Stimulated activated naive CD8-positive, alpha-beta T cell treated with anti-CD3 and anti-CD28 coated beads, Interleukin-15, Interleukin-2, amounts not matched to agents 100 ng/mL and 50 ng/mL, for 24 hours (primary cell): ENCODE measurements around the gene NFE2L1.

Experiments used
- H3K27ac Mint-ChIP-seq: one replicate; pipeline ENCODE4 v1.8.0; 2021; ENCODE audit warnings: mild to moderate bottlenecking, mixed read lengths
- H3K27me3 Mint-ChIP-seq: one replicate; pipeline ENCODE4 v1.8.0; 2021; ENCODE audit warnings: mixed read lengths
- H3K36me3 Mint-ChIP-seq: one replicate; pipeline ENCODE4 v1.8.0; 2021; ENCODE audit warnings: low read depth, mixed read lengths
- H3K4me1 Mint-ChIP-seq: one replicate; pipeline ENCODE4 v1.8.0; 2021; ENCODE audit warnings: low read depth, mixed read lengths
- H3K4me3 Mint-ChIP-seq: one replicate; pipeline ENCODE4 v1.8.0; 2021; ENCODE audit warnings: mild to moderate bottlenecking, mixed read lengths
- H3K9me3 Mint-ChIP-seq: one replicate; pipeline ENCODE4 v1.8.0; 2021; ENCODE audit warnings: mixed read lengths

Gene NFE2L1

DNA sequence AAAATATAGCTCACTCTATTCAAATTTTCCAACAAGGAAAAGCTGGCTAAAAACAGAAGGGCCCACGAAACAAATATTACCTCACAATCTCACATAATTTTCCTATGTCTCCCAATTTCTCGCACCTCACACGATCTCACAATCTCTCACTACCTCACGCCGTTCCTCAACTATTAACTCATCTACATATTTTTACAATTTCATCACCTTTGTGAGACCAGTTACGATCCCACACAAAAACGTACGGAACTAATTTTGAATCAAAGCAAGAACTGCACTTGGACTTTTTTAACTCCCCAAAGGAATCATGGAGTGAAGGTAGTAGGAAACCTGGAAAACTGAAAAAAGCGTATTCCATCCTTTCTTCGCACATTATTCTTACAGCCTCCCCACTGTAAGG is 52.0 kb downstream of the NFE2L1 start:
- Mint-ChIP-seq H3K27me3 (no peaks in the 10 kb centered on the region), H3K36me3 (peaks cover 3% of the 10 kb centered on the region), H3K4me1 (peaks cover 58% of the 10 kb centered on the region), H3K4me3 (peak overlapping the region; percentile 97), H3K9me3 (peaks cover 9% of the 10 kb centered on the region), H3K27ac (peak overlapping the region; percentile 3)

DNA sequence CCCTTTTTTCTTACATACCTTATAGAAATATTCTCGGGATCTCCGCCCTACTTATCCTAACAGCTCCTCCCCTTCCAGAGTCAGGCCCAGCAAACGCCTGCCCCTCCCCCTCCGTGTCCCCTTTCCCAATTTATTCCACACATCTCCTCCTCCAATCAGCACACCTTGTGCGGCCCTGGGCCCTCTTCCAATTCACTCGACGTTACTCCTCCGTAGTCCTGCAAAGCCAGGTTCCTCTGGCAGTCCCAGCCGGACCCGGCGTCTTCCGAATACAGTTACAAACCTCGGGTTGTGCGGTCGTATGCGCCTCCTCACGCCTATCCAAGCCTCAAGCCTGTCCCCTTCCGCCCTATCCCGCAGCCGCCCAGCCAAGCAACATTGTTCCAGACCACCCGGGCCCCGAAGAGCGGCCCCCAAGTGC is 52.4 kb downstream of the NFE2L1 start:
- Mint-ChIP-seq H3K36me3 (peaks cover 1% of the 10 kb centered on the region), H3K4me1 (peaks cover 58% of the 10 kb centered on the region), H3K27me3 (no peaks in the 10 kb centered on the region), H3K9me3 (peaks cover 9% of the 10 kb centered on the region), H3K27ac (peak overlapping the region; percentile 91), H3K4me3 (peak overlapping the region; percentile 97)

DNA sequence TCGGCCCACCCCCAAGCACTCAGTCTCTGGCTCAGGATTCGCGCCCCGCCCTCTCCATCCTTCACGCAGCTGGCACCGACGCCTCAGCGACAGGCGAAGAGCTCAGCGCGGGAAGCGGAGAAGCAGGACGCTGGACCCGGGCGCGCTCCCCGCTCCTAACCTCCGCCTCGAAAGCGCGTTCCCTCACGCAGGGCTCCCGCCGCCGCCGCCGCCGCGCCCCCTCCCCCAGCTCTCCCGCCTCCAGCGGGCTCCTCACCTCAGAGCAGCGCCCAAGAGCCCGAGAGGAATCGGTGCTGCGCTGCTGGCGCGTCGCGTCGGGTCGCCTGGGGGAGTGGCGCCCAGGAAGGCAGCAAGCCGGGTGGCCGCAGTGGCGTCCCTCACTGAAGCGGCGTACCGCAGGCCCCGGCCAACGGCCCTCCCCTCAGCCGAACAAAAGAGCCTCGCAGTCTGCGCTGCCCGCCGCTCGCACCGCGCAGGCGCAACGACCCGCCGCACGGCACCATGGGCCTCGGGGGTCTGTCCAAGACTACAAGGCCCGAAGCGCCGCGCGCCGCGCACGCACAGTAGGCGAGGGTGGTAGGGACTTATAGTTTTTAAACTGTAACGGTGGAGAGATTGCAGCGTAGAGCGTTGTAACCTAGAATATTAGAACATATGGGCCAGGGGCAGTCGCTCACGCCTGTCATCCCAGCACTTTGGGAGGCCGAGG is 53.0 kb downstream of the NFE2L1 start, which contains the start of gene CBX1:
CBX1 (minus strand) TSS at position 467 of the 709 bp plus-strand sequence. CDS start 24,474 bp downstream, outside the sequence.
- H3K9me3 Mint-ChIP-seq = peaks cover 9% of the 10 kb centered on the region
- H3K4me3 Mint-ChIP-seq = peak within 1 kb of the TSS; percentile 97
- no peaks in the 10 kb centered on the region for H3K36me3 Mint-ChIP-seq
- peak within 1 kb of the TSS; percentile 91 for H3K27ac Mint-ChIP-seq
- H3K27me3 Mint-ChIP-seq = no peaks in the 10 kb centered on the region
- H3K4me1 Mint-ChIP-seq = peaks cover 55% of the 10 kb centered on the region

DNA sequence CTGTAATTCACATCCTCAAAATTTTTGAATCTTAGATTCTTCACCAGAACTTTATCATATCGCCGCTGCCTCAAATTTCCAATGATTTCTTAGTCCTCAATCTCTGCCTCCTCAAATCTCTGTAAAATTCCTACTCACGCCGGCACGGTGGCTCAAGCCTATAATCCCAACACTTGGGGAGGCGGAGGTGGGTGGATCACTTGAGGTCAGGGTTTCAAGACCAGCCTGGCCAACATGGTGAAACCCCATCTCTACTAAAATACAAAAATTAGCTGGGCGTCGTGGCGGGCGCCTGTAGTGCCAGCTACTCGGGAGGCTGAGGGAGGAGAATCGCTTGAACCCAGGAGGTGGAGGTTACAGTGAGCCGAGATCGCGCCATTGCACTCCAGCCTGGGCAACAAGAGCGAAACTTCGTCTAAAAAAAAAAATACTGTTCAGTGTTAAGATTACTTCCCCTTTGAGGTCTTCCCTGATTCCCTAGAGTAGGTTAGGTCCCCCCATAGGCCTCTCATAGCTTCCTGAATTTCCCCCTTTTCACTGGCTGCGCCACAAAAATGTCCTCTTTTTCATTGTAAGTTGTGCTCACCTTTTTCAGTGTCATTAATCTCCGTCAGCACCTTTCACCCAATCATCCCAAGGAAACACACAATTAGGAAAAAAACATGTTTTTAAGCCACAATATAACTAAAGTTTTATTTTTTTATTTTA is 54.0 kb downstream of the NFE2L1 start:
- H3K27me3 Mint-ChIP-seq = no peaks in the 10 kb centered on the region
- no peaks in the 10 kb centered on the region for H3K36me3 Mint-ChIP-seq
- peaks cover 9% of the 10 kb centered on the region for H3K9me3 Mint-ChIP-seq
- peak overlapping the region; percentile 97 for H3K4me3 Mint-ChIP-seq
- H3K27ac Mint-ChIP-seq = peak overlapping the region; percentile 80
- H3K4me1 Mint-ChIP-seq = peaks cover 58% of the 10 kb centered on the region

DNA sequence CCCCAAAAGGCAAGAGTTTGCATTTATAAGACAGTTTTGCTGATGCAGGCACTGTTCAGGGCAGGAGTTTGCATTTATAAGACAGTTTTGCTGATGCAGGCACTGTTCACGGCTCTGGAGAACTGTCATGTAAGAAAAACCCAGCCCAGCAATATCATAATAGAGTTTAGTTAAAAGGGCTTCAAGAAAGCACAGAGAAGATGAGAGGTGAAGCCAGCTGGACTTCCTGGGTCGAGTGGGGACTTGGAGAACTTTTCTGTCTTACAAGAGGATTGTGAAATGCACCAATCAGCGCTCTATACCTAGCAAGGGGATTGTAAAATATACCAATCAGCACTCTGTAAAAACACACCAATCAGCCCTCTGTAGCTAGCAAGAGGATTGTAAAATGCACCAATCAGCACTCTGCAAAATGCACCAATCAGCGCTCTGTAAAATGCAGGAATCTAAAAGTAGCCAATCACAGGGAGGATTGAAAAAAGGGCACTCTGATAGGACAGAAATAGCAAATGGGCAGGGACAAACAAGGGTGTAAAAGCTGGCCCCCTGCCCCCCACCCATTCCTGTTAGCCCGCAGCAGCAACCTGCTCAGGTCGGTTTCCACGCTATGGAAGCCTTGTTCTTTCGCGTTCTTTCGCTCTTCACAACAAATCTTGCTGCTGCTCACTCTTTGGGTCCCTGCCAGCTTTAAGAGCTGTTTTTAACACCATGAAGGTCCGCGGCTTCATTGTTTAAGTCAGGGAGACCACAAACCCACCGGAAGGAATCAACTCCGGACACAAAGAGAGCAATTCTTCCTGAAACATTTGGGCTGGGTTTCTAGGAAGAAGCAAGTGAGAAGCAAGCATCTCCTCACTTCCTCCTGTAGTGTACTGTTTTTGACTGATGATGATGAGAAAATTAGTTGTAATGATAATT is 54.9 kb downstream of the NFE2L1 start:
- peak overlapping the region; percentile 48 for H3K4me3 Mint-ChIP-seq
- H3K27ac Mint-ChIP-seq = peak overlapping the region; percentile 63
- peaks cover 9% of the 10 kb centered on the region for H3K9me3 Mint-ChIP-seq
- no peaks in the 10 kb centered on the region for H3K36me3 Mint-ChIP-seq
- H3K4me1 Mint-ChIP-seq = peaks cover 56% of the 10 kb centered on the region
- no peaks in the 10 kb centered on the region for H3K27me3 Mint-ChIP-seq

DNA sequence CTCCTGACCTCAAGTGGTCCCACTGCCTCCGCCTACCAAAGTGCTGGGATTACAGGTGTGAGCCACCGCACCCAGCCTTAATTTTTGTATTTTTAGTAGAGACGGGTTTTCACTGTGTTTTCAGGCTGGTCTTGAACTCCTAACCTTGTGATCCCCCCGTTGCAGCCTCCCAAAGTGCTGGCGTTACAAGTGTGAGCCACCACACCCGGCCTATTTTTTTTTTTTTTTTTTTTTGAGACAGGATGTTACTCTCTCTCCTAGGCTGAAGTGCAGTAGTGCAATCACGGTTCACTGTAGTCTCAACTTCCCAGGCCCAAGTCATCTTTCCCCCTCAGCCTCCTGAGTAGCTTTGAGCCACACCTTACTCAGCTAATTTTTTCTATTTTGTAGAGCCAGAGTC is 56.3 kb downstream of the NFE2L1 start:
- H3K9me3 Mint-ChIP-seq = peaks cover 9% of the 10 kb centered on the region
- peak overlapping the region; percentile 34 for H3K4me3 Mint-ChIP-seq
- no peaks in the 10 kb centered on the region for H3K27me3 Mint-ChIP-seq
- no peak overlapping the region for H3K27ac Mint-ChIP-seq
- peaks cover 65% of the 10 kb centered on the region for H3K4me1 Mint-ChIP-seq
- H3K36me3 Mint-ChIP-seq = no peaks in the 10 kb centered on the region

DNA sequence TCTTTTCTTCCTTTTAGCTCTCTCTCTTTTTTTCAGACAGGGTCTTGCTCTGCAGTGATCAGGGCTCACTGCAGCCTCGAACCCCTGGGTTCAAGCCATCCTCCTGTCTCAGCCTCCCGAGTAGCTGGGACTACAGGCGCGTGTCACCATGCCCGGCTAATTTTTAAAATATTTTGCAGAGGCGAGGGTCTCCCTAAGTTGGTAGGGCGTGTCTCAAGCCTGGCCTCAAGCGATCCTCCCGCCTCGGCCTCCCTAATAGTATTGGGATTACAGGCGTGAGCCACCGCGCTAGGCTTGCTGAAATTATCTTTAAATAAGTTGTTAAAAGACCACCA is 58.6 kb downstream of the NFE2L1 start:
- Mint-ChIP-seq H3K27me3 (no peaks in the 10 kb centered on the region), H3K9me3 (peaks cover 9% of the 10 kb centered on the region), H3K27ac (peak overlapping the region; percentile 90), H3K36me3 (peaks cover 1% of the 10 kb centered on the region), H3K4me3 (peak overlapping the region; percentile 98), H3K4me1 (peaks cover 68% of the 10 kb centered on the region)

DNA sequence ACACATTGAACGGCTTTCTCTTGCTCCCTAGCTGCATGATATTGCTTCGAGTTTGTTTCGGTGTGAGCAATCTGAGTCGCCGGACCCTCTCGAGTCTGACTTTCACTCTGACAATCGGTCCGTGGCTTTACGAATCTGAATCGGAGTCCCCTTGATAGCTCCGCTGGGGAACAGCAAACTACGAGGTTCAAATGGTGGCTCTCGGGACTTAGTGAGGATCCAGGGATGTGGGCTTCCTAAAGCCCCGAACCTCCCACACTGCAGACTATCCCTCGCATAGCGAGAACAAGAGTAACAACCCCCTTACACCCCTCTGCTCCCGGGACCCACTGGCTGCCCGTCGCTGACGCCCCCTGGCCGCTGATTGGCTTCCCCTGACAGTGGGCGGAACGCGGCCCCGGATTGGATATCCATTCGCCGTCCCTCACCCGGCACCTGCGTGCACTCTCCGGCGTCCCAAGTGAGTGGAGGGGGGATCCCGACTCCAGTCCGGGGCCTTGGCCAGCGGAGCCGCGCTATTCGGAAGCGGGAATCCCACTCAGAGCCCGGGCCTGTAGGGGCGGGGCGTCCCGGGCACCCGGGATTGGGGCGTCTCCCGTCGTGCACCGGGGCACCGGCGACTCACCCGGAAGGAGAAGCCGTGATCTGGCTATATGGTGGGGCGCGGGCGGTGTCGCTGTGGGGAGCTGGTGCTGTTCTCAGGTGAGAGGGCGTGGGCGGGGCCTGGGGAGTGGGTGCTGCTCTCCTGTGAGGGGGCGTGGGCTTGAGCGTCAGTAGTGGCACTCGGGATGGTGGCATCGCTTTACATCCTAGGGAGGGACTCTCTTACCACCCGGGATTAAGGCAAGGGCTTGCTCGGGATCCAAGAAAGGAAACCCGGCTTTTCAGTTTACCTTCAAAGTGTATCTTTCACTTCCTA is 59.2 kb downstream of the NFE2L1 start, which contains the start of gene SNX11:
SNX11 (plus strand) TSS at position 630 of the 919 bp plus-strand sequence. CDS start 4,278 bp downstream, outside the sequence.
- Mint-ChIP-seq H3K27me3 (no peaks in the 10 kb centered on the region), H3K9me3 (peaks cover 9% of the 10 kb centered on the region), H3K36me3 (peaks cover 7% of the 10 kb centered on the region), H3K27ac (peak within 1 kb of the TSS; percentile 90), H3K4me3 (peak within 1 kb of the TSS; percentile 98), H3K4me1 (peaks cover 69% of the 10 kb centered on the region)

DNA sequence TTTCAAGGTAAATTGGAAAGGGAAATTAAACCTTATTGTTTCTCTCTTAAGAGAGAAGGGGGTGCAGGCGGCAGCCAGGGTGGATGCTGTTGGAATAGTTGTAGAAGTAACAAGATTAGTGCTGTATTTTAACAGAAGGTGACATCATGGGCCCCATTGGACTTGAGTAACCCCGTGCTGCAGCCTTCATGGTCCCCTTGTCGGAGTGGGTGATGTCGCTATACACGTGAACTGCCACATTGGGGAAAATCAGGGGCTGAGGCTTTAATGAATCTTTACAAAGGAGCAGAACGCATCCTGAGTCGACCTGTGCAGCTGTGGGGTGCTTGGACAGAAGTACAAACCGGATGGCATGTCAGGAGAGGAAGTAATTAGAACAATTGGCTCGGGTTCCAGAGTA is 62.6 kb downstream of the NFE2L1 start:
- Mint-ChIP-seq H3K4me1 (peaks cover 61% of the 10 kb centered on the region), H3K36me3 (peaks cover 18% of the 10 kb centered on the region)

More for the DNA sequence above, 62.6 kb downstream of the NFE2L1 start:
- Mint-ChIP-seq H3K4me3 (peak overlapping the region; percentile 57), H3K27ac (peak overlapping the region; percentile 89), H3K27me3 (no peaks in the 10 kb centered on the region), H3K9me3 (no peaks in the 10 kb centered on the region)
